IPS-NIHi11 (cell line): ENCODE measurements around the gene ESCO1.
"Not testable (repeated sequence)": the region's sequence is repeated elsewhere in the genome, so short reads cannot be mapped to it uniquely, and the experiment has no call there.

Experiments
- DNase-seq: peaks from one replicate; pipeline ENCODE4 v3.0.0; 2012; ENCODE audit warnings: mixed read lengths, low spot score

Gene ESCO1

GRCh38 chr18:21600526-21601410 lies at the start of gene ESCO1:
ESCO1 (minus strand) TSS chr18:21600704; CDS start chr18:21574843, 25,861 bp downstream.
- DNase-seq: peak; percentile 92

GRCh38 chr18:21640375-21640774 lies 39.9 kb upstream of the ESCO1 start:
- DNase-seq: not testable (repeated sequence)

GRCh38 chr18:21638822-21639221 lies 38.3 kb upstream of the ESCO1 start:
- DNase-seq: no peak

GRCh38 chr18:21636769-21637168 lies 36.3 kb upstream of the ESCO1 start:
- DNase-seq: no peak

- no peak for DNase-seq
These were observed 34.2 kb upstream of the ESCO1 start for GRCh38 chr18:21634588-21635199.

GRCh38 chr18:21632393-21632792 lies 31.9 kb upstream of the ESCO1 start:
- no peak for DNase-seq

GRCh38 chr18:21629089-21629832 lies 28.8 kb upstream of the ESCO1 start:
- no peak for DNase-seq

- not testable (repeated sequence) for DNase-seq
These were observed 21.1 kb upstream of the ESCO1 start for GRCh38 chr18:21621640-21622039.

GRCh38 chr18:21612125-21613039 lies 11.9 kb upstream of the ESCO1 start, which contains the start of gene SNRPD1:
SNRPD1 (plus strand) TSS chr18:21612314; CDS start chr18:21612430, 116 bp downstream.
- peak; percentile 96 for DNase-seq

- DNase-seq: not testable (repeated sequence)
These were observed 11.1 kb upstream of the ESCO1 start for GRCh38 chr18:21611401-21612124.

GRCh38 chr18:21605213-21605612 lies 4.7 kb upstream of the ESCO1 start:
- DNase-seq: no peak

GRCh38 chr18:21604671-21605070 lies 4.2 kb upstream of the ESCO1 start:
- no peak for DNase-seq

GRCh38 chr18:21602299-21602587 lies 1.7 kb upstream of the ESCO1 start:
- DNase-seq: no peak

GRCh38 chr18:21599585-21600525 lies 649 bp downstream of the ESCO1 start:
- DNase-seq: peak; percentile 80

GRCh38 chr18:21598726-21599584 lies 1.5 kb downstream of the ESCO1 start:
- DNase-seq: no peak

GRCh38 chr18:21597620-21598019 lies 2.9 kb downstream of the ESCO1 start:
- DNase-seq: no peak

- no peak for DNase-seq
These were observed 6.8 kb downstream of the ESCO1 start for GRCh38 chr18:21593540-21594257.

GRCh38 chr18:21592361-21592760 lies 8.1 kb downstream of the ESCO1 start:
- DNase-seq: not testable (repeated sequence)
